H1 (cell line): Measurements from ENCODE around the gene SFRP2. TPM values are rescaled to one million over a fixed set of nuclear protein-coding genes. Genes with fewer than 3 reads are reported as not detected.

Experiments used
- CTCF ChIA-PET: fragments of 300-600 bp; sonication (Branson Sonifier 250); formaldehyde crosslinking; loops from one replicate; lab custom pipeline; 2021; ENCODE audit not compliant: partially characterized antibody; lab: Charles Lee
- POLR2A ChIA-PET: fragments of 300-600 bp; sonication (Branson Sonifier 250); formaldehyde crosslinking; loops from one replicate; lab custom pipeline; 2021; ENCODE audit warnings: inconsistent platforms; ENCODE audit not compliant: partially characterized antibody; lab: Charles Lee
- DNase-seq, 2 experiments: peaks; one replicate each; pipeline versions ENCODE4 v3.0.0 to v3.0.0-alpha.2; 2010 to 2022; ENCODE audit warnings: low spot score in 2 of 2, low read depth in 1 of 2, mixed read lengths in 1 of 2
- FAIRE-seq: peaks from 2 replicates; lab custom pipeline; 2011; peaks lifted over from hg19 to GRCh38; lab: Jason Lieb, UNC
- H2AFZ ChIP-seq: 2 replicates; pipeline ENCODE4 v1.8.1; 2012; ENCODE audit warnings: low read length, inconsistent platforms
- H2AK5ac ChIP-seq: 2 replicates; pipeline ENCODE4 v1.6.1; 2013; ENCODE audit warnings: low read depth, low read length
- H2BK120ac ChIP-seq: replicated peaks from 2 replicates; pipeline ENCODE3; 2013; ENCODE audit warnings: low read depth, low read length, inconsistent platforms
- H2BK12ac ChIP-seq: 2 replicates; pipeline ENCODE4 v1.6.1; 2013; ENCODE audit warnings: low read depth, low read length
- H2BK15ac ChIP-seq: 2 replicates; pipeline ENCODE4 v1.6.1; 2013; ENCODE audit warnings: low read length
- H2BK20ac ChIP-seq: 2 replicates; pipeline ENCODE4 v1.6.1; 2013; ENCODE audit warnings: low read length
- H2BK5ac ChIP-seq: 2 replicates; pipeline ENCODE4 v1.6.1; 2013; ENCODE audit warnings: low read depth, low read length
- H3K14ac ChIP-seq: 2 replicates; pipeline ENCODE4 v1.6.1; 2013; ENCODE audit warnings: inconsistent platforms; ENCODE audit not compliant: insufficient read length
- H3K18ac ChIP-seq: 2 replicates; pipeline ENCODE4 v1.6.1; 2013; ENCODE audit warnings: low read length; ENCODE audit errors: extremely low read depth
- H3K23ac ChIP-seq: 2 replicates; pipeline ENCODE4 v1.6.1; 2013; ENCODE audit warnings: inconsistent platforms; ENCODE audit not compliant: insufficient read length
- H3K23me2 ChIP-seq: 2 replicates; pipeline ENCODE4 v1.6.1; 2013; ENCODE audit warnings: low read depth, low read length
- H3K27ac ChIP-seq: 2 replicates; pipeline ENCODE4 v1.6.1; 2011; ENCODE audit warnings: low read depth, low read length, inconsistent platforms
- H3K27me3 ChIP-seq, 4 experiments: replicated peaks in 1 of 4; 1 replicate in 1 of 4; 2 replicates in 3 of 4; pipeline versions ENCODE4 v1.6.1 to v1.8.1; 2011 to 2013; ENCODE audit warnings: low read length in 3 of 4, mild to moderate bottlenecking in 3 of 4, inconsistent platforms in 2 of 4, mixed read lengths in 2 of 4, moderate library complexity in 1 of 4; ENCODE audit not compliant: control insufficient read depth in 3 of 4, insufficient read depth in 3 of 4; ENCODE audit errors: extremely low read depth in 1 of 4
- H3K36me3 ChIP-seq, 4 experiments: 2 replicates each; pipeline versions ENCODE4 v1.6.1 to v1.8.1; 2011 to 2013; ENCODE audit warnings: mild to moderate bottlenecking in 4 of 4, low read length in 3 of 4, moderate library complexity in 2 of 4, control low read depth in 1 of 4, inconsistent platforms in 1 of 4; ENCODE audit not compliant: insufficient read depth in 4 of 4, control insufficient read depth in 2 of 4
- H3K4ac ChIP-seq: replicated peaks from 2 replicates; pipeline ENCODE3; 2013; ENCODE audit warnings: low read length, low read depth, mixed read lengths, inconsistent platforms; ENCODE audit not compliant: insufficient read length
- H3K4me1 ChIP-seq, 4 experiments: replicated peaks in 1 of 4; 1 replicate in 1 of 4; 2 replicates in 3 of 4; pipeline versions ENCODE4 v1.6.1 to v1.8.1; 2011 to 2013; ENCODE audit warnings: low read length in 3 of 4, inconsistent platforms in 2 of 4, mixed read lengths in 1 of 4; ENCODE audit not compliant: insufficient read depth in 4 of 4, control insufficient read depth in 3 of 4
- H3K4me2 ChIP-seq, 2 experiments: 2 replicates each; pipeline versions ENCODE4 v1.6.1 to v1.8.1; 2011 to 2013; ENCODE audit warnings: low read depth in 2 of 2, low read length in 2 of 2, control low read depth in 1 of 2, inconsistent platforms in 1 of 2, mild to moderate bottlenecking in 1 of 2; ENCODE audit not compliant: insufficient read depth in 1 of 2
- H3K4me3 ChIP-seq, 4 experiments: fragments of 200-600, 300-600 bp in 1 of 4; sonication (generic), shearing (Covaris generic), sonication (Bioruptor Twin) in 1 of 4; 2 replicates each; pipeline versions ENCODE4 v1.5.1 to v1.8.1; 2011 to 2016; ENCODE audit warnings: low read length in 4 of 4, low read depth in 3 of 4, control low read depth in 2 of 4, inconsistent platforms in 2 of 4, mild to moderate bottlenecking in 2 of 4, mixed read lengths in 1 of 4, moderate library complexity in 1 of 4; ENCODE audit not compliant: insufficient read depth in 2 of 4; ENCODE audit errors: extremely low read depth in 1 of 4
- H3K56ac ChIP-seq: replicated peaks from 2 replicates; pipeline ENCODE3; 2013; ENCODE audit warnings: low read depth, mild to moderate bottlenecking, mixed read lengths, low read length, inconsistent platforms; ENCODE audit not compliant: insufficient read length
- H3K79me1 ChIP-seq: 2 replicates; pipeline ENCODE4 v1.6.1; 2013; ENCODE audit warnings: low read depth, low read length, control low read depth
- H3K79me2 ChIP-seq, 2 experiments: 2 replicates each; pipeline versions ENCODE4 v1.6.1 to v1.8.1; 2012 to 2013; ENCODE audit warnings: low read length in 2 of 2, mild to moderate bottlenecking in 2 of 2, inconsistent platforms in 1 of 2; ENCODE audit not compliant: insufficient read depth in 2 of 2, control insufficient read depth in 1 of 2
- H3K9ac ChIP-seq, 4 experiments: replicated peaks in 1 of 4; 1 replicate in 1 of 4; 2 replicates in 3 of 4; pipeline versions ENCODE4 v1.6.1 to v1.8.1; 2011 to 2013; ENCODE audit warnings: low read depth in 3 of 4, low read length in 3 of 4, control low read depth in 2 of 4, mild to moderate bottlenecking in 2 of 4, moderate library complexity in 2 of 4, inconsistent platforms in 1 of 4; ENCODE audit errors: extremely low read depth in 1 of 4
- H3K9me3 ChIP-seq, 2 experiments: 2 replicates each; pipeline versions ENCODE4 v1.6.1 to v1.8.1; 2012 to 2013; ENCODE audit warnings: mild to moderate bottlenecking in 2 of 2, moderate library complexity in 2 of 2, control low read depth in 1 of 2, inconsistent platforms in 1 of 2, low read depth in 1 of 2, low read length in 1 of 2, mixed read lengths in 1 of 2; ENCODE audit not compliant: insufficient read depth in 2 of 2
- H4K20me1 ChIP-seq, 2 experiments: replicated peaks in 1 of 2; 2 replicates each; pipeline versions ENCODE3 to v1.8.1; 2011 to 2013; ENCODE audit warnings: inconsistent platforms in 2 of 2, low read length in 2 of 2, mild to moderate bottlenecking in 1 of 2; ENCODE audit not compliant: insufficient read depth in 2 of 2, control insufficient read depth in 1 of 2
- H4K5ac ChIP-seq: 2 replicates; pipeline ENCODE4 v1.6.1; 2013; ENCODE audit warnings: low read length, low read depth, mixed read lengths, inconsistent platforms; ENCODE audit not compliant: insufficient read length
- H4K8ac ChIP-seq: 2 replicates; pipeline ENCODE4 v1.8.0; 2013; ENCODE audit warnings: mild to moderate bottlenecking, moderate library complexity, low read length, inconsistent platforms; ENCODE audit not compliant: insufficient read depth; ENCODE audit errors: extremely low read depth
- H4K91ac ChIP-seq: replicated peaks from 2 replicates; pipeline ENCODE3; 2013; ENCODE audit warnings: low read length, mixed read lengths, inconsistent platforms; ENCODE audit not compliant: insufficient read length
- ATF2 ChIP-seq: IDR thresholded peaks from 2 replicates; pipeline ENCODE4 v1.6.1; 2012; ENCODE audit warnings: low read length, inconsistent platforms
- BCL11A ChIP-seq, 2 experiments: IDR thresholded peaks; one replicate each; pipeline ENCODE4 v1.6.1; 2011; ENCODE audit warnings: low read depth in 2 of 2, low read length in 2 of 2, mild to moderate bottlenecking in 2 of 2
- CEBPB ChIP-seq: IDR thresholded peaks from 2 replicates; pipeline ENCODE4 v1.6.1; 2012; ENCODE audit warnings: low read depth, low read length
- CTCF ChIP-seq, 3 experiments: IDR thresholded peaks; 1 replicate in 2 of 3; 2 replicates in 1 of 3; pipeline versions ENCODE4 v1.5.1 to v1.6.1; 2011; ENCODE audit warnings: low read length in 3 of 3, mild to moderate bottlenecking in 3 of 3, inconsistent platforms in 2 of 3, low read depth in 1 of 3, moderate library complexity in 1 of 3; ENCODE audit not compliant: insufficient read depth in 1 of 3; ENCODE audit errors: control extremely low read depth in 1 of 3
- GABPA ChIP-seq: IDR thresholded peaks from 2 replicates; pipeline ENCODE4 v1.6.1; 2011; ENCODE audit warnings: mild to moderate bottlenecking, low read length, moderate library complexity, borderline replicate concordance; ENCODE audit not compliant: insufficient read depth
- MAFK ChIP-seq: IDR thresholded peaks from 2 replicates; pipeline ENCODE4 v1.6.1; 2012; ENCODE audit warnings: low read depth, mild to moderate bottlenecking, improper control_type of control experiment, low read length
- POLR2AphosphoS5 ChIP-seq: IDR thresholded peaks from 2 replicates; pipeline ENCODE4 v1.6.1; 2011; ENCODE audit warnings: low read depth, low read length
- RXRA ChIP-seq: IDR thresholded peaks from 2 replicates; pipeline ENCODE4 v1.6.1; 2011; ENCODE audit warnings: low read depth, mild to moderate bottlenecking, low read length, moderate library complexity; ENCODE audit not compliant: insufficient read depth
- SIRT6 ChIP-seq: IDR thresholded peaks from one replicate; pipeline ENCODE4 v1.7.1; 2012; ENCODE audit warnings: low read length, inconsistent platforms
- SP2 ChIP-seq: IDR thresholded peaks from 2 replicates; pipeline ENCODE4 v1.6.1; 2012; ENCODE audit warnings: mild to moderate bottlenecking, low read length, inconsistent platforms
- YY1 ChIP-seq: IDR thresholded peaks from 2 replicates; pipeline ENCODE4 v1.6.1; 2011; ENCODE audit warnings: low read depth, mild to moderate bottlenecking, low read length
- WGBS, 2 experiments: shearing (Covaris generic) in 1 of 2; methylation state at CpG; one replicate each; pipeline versions ENCODE4 v1.1.6 to v1.1.7; 2013 to 2015; ENCODE audit warnings: low lambda C conversion rate in 2 of 2, mixed read lengths in 2 of 2, inconsistent platforms in 1 of 2, low coverage in 1 of 2, missing lambda C conversion rate in 1 of 2; ENCODE audit not compliant: insufficient replicate concordance in 2 of 2, insufficient coverage in 1 of 2, insufficient read length in 1 of 2; ENCODE audit errors: extremely low coverage in 1 of 2, missing lambda C conversion rate in 1 of 2; 5-methylcytosine and 5-hydroxymethylcytosine counted together
- polyA plus RNA-seq, 7 experiments: library from polyadenylated mRNA; depleted of rRNA in 3 of 7; stranded (reverse) in 5 of 7; unstranded in 2 of 7; fragments of >200 nt in 5 of 7; fragments of 200-250 nt in 2 of 7; gene quantifications; 1 replicate in 5 of 7; 2 replicates in 1 of 7; 4 replicates in 1 of 7; pipeline versions ENCODE4 v1.2.1 to v1.2.3, GENCODE V29; 2011 to 2013; ENCODE audit warnings: missing spikeins in 2 of 7, mixed read lengths in 2 of 7
- total RNA-seq: library from RNA; stranded (reverse); fragmentation: NEBNext Ultra II Directional; extraction: Animal tissue kit (Norgen Biotek cat#: 25700); gene quantifications from 2 replicates; pipeline ENCODE4 v1.2.1, GENCODE V29; 2021

SFRP2 gene
- total and polyA plus RNA-seq, 2 of the 8 experiments (the other 6 are each of a cell fraction or from before 2014, with no cell fraction given): 108 to 342 TPM

GRCh38 chr4:153731239-153731638 is 57.6 kb downstream of the SFRP2 start:
- Histone ChIP-seq H3K18ac (no peak overlapping the region), H3K4me3 (no peak overlapping the region), H4K91ac (no peak overlapping the region), H2AK5ac (no peak overlapping the region), H3K23me2 (no peaks in the 10 kb centered on the region), H3K56ac (no peak overlapping the region), H2BK120ac (no peak overlapping the region), H2BK5ac (no peak overlapping the region), H2AFZ (no peak overlapping the region), H3K27me3 (no peaks in the 10 kb centered on the region), H2BK12ac (no peak overlapping the region), H3K23ac (no peak overlapping the region), H3K9me3 (no peaks in the 10 kb centered on the region), H4K8ac (no peak overlapping the region), H3K79me2 (no peaks in the 10 kb centered on the region), H3K4me1 (no peaks in the 10 kb centered on the region), H3K4me2 (no peak overlapping the region), H3K14ac (no peak overlapping the region), H3K9ac (no peak overlapping the region), H3K27ac (no peak overlapping the region), H2BK15ac (no peak overlapping the region), H4K20me1 (no peaks in the 10 kb centered on the region), H3K36me3 (no peaks in the 10 kb centered on the region), H4K5ac (no peak overlapping the region), H2BK20ac (no peak overlapping the region), H3K79me1 (no peaks in the 10 kb centered on the region), H3K4ac (no peak overlapping the region)
- FAIRE-seq (no peak), DNase-seq (no peak)
- POLR2A ChIA-PET: interaction anchor here (0.6 kb wide), 1 partner anchor 59 kb away, joined by 3 read pairs; no protein-coding TSS in a partner anchor
- WGBS, 2 experiments: 78% methylated on average over 3 of the region's 3 CpGs; no CpG with 5 or more reads in 1 of the 2 experiments
- CTCF ChIA-PET: interaction anchor here (1.6 kb wide), 1 partner anchor 97 kb away, joined by 3 read pairs; no protein-coding TSS in a partner anchor
- TF ChIP-seq ATF2 (no peak), RXRA (no peak), CTCF (IDR thresholded peaks at IDR 0.05; ENCODE audit: control extremely low read depth in 1 of 3, insufficient read depth in 1 of 3, low read depth in 1 of 3, low read length in 3 of 3) (no peak), MAFK (no peak), YY1 (no peak), CEBPB (no peak), SP2 (no peak), SIRT6 (no peak), POLR2AphosphoS5 (no peak), GABPA (no peak), BCL11A (IDR thresholded peaks at IDR 0.05; ENCODE audit: low read depth in 2 of 2, low read length in 2 of 2) (no peak)
